ENCODE data around the gene ERLIN1. TPM values are rescaled to one million over a fixed set of nuclear protein-coding genes. Genes with fewer than 3 reads are reported as not detected.

Gene ERLIN1
- total RNA-seq, 1 donor from 2014 or later: 38.2 TPM

Other genes with a start within 250 kb of the ERLIN1 start
- 19.7 TPM for gene DNMBP, start 176.1 kb downstream of the ERLIN1 start, total RNA-seq
- gene CPN1, start 104.2 kb downstream of the ERLIN1 start, total RNA-seq: not detected
- 22.9 TPM for gene CHUK, start 43.6 kb upstream of the ERLIN1 start, total RNA-seq
- 19.0 TPM for gene CWF19L1, start 81.6 kb upstream of the ERLIN1 start, total RNA-seq
- gene BLOC1S2, start 100.7 kb upstream of the ERLIN1 start, total RNA-seq: 30.4 TPM
- gene PKD2L1, start 144.2 kb upstream of the ERLIN1 start, total RNA-seq: 0.39 TPM
- gene SCD, start 161.2 kb upstream of the ERLIN1 start, total RNA-seq: 1,693 TPM